Raji (cell line): ENCODE data around the gene ITM2B.

Experiments used
- POLR2A ChIP-seq: IDR thresholded peaks from 2 replicates; pipeline ENCODE4 v1.6.1; 2011; ENCODE audit warnings: low read depth, low read length, control low read depth; ENCODE audit not compliant: insufficient read depth

The ITM2B gene

DNA sequence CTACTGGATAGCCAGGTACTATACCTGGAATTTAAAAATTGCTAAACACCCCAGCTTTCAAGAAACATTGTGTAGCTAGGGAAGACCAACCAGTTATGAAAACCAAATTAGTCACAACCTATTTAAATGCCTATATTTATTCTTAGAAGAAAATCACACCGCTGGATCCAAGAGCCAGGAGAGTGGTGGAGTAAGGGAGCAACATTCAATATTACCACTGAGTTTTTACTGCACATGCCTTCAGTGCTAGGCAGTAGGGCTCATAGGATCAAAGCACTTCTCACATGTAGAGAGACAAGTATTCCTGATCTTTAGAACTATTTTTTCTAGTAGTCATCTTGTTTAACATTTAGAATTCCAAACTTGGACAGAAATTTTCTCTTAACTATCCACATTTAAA lies 11.2 kb downstream of the ITM2B start:
- TF ChIP-seq POLR2A, result no peak

DNA sequence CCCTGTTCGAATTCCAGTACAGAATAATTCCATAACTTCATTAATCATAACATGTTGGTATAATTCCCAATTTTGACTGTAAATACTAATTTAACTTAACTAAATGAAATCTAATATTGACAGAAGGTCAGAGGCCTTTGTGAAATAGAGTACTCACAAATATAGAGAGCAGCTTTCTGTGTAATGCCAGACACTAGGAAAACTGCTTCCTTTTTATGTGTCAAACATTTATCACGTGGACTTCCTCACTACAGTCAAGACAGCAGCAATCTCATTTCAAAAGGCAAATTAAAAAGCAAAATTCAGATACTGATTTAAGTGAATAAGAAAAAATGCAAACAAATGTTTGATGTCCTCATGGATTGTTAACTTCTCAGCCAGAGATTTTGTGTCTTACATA lies 13.1 kb downstream of the ITM2B start:
- TF ChIP-seq POLR2A, result no peak

DNA sequence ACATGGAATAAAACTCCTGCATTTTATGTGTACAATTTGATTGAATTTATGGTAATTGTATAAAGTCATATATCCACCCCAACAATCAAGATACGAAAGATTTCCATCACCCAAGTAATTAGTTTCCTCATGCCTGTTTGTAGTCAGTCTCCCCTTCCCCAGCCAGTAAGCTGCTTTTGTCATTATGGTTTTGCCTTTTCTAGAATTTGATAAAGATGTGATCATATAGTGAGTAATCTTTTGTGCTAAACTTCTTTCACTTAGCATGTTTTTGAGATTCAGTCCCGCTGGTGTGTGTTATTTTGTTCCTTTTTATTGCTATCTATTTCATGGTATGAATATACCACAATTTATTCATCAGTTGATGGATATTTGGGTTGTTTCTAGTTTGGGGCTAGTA lies 16.0 kb downstream of the ITM2B start:
- TF ChIP-seq POLR2A, result no peak

DNA sequence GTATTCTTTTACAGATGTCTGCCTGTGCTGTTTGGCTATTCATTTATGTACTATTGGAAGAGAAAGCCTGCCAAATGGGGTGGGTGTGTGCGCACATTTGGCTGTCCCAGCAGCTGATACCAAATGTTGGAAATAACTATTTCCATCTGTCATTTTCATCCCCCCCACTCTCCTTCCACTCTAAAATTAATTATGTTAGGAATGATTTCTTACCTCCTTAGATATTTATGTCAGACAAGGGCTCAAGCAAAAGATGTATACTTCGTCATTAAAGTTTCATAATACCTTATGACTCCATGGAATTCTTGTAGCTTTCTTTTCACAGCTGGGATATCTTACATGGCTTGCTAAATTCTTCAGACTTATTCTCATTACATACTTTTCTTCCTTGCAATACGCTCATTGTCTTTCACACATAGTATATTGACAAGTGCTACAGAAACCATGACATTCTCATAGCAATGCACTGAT lies 18.6 kb downstream of the ITM2B start:
- no peak for TF ChIP-seq POLR2A

DNA sequence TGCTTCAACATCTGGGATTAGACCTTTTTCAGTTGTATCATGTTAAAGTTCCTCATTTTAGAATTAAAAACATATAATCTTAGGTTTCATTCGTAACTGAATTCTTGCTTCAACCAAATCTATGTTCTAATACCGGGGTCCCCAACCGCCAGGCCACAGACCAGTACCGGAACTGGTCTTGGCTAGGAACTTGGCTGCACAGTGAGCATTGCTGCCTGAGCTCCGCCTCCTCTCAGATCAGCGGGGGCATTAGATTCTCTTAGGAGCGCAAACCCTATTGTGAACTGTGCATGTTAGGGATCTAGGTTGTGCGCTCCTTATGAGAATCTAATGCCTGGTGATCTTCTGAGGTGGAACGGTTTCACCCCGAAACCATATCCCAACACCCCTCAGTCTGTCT lies 19.2 kb downstream of the ITM2B start:
- TF ChIP-seq POLR2A, result no peak

DNA sequence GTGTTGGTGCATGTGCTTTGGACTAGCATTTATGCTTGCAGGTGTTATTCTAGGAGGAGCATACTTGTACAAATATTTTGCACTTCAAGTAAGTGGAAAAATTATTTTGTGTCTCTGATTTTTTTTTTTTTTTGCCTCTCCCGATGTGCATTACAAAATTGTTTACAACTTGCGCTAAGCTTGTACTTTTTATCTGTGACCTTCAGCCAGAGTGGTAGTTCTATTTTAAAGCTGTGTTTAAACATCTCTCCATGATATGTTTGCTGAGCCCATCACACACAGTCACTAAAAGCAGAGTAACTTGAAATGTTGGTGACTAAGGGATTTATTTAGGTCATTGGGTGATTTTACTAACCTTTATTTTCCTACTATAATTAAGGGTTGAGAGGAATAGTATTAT lies 20.8 kb downstream of the ITM2B start:
- no peak for TF ChIP-seq POLR2A

DNA sequence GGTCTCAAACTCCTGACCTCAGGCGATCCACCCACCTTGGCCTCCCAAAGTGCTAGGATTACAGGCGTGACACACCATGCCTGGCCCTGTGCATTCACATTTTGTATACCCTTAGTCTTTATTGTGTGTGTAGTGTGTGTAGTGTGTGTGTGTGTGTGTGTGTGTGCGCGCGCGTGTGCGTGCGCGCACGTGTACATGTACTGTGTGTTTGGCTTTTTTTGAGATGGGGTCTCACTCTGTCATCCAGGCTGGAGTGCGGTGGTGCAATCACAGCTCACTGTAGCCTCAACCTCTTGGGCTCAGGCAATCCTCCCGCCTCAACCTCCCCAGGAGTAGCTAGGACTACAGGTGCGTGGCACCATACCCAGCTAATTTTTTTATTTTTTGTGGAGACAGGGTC lies 22.1 kb downstream of the ITM2B start:
- no peak for TF ChIP-seq POLR2A

DNA sequence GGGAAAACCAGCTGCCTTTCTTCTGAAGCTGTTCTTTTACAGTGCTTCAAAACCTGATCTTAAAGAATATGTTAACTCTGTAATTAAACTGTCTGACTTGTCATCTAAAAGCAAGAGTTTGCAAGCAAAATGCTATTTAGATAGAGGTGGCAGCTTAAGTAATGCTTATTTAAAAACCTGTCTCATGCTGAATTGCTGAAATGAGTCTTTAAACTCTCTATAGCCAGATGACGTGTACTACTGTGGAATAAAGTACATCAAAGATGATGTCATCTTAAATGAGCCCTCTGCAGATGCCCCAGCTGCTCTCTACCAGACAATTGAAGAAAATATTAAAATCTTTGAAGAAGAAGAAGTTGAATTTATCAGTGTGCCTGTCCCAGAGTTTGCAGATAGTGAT lies 22.9 kb downstream of the ITM2B start:
- no peak for TF ChIP-seq POLR2A

DNA sequence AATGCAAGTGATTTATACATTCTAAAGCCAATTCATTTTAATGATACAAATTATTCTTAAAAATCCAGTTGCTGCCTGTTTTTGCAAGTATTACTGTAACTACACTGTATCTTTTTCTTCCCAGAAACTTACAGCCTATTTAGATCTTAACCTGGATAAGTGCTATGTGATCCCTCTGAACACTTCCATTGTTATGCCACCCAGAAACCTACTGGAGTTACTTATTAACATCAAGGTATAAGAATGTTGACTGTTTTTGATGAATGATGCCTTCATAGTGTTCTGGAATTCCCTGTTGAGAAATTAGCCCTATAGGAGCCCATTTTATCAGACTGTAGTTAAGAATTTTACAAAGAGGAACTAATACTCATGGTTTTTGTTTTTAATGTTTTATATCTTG lies 25.0 kb downstream of the ITM2B start:
- TF ChIP-seq POLR2A, result no peak

DNA sequence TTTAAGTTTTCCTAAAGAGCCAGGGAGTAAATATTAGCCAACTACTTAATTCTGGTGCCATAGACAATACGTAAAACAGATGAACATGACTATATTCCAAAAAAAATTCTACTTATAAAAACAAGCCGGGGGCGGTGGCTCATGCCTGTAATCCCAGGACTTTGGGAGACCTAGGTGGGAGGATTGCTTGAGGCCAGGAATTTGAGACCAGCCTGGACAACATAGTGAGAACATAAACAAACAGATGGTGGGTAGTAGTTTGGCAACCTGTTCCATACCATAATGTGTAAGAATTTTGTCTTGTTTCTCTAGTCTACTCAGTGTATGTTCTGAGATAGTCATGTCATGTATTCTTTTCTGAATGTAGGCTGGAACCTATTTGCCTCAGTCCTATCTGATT lies 25.4 kb downstream of the ITM2B start:
- no peak for TF ChIP-seq POLR2A

DNA sequence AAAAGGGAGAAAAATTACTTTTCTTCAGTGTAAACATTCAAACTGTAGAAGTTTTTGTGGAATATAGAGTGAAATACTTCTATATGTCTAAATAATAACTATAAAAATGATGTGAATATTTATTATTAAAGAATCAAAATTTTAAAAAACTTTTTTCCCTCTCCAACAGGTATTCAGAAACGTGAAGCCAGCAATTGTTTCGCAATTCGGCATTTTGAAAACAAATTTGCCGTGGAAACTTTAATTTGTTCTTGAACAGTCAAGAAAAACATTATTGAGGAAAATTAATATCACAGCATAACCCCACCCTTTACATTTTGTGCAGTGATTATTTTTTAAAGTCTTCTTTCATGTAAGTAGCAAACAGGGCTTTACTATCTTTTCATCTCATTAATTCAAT lies 28.0 kb downstream of the ITM2B start:
- no peak for TF ChIP-seq POLR2A

DNA sequence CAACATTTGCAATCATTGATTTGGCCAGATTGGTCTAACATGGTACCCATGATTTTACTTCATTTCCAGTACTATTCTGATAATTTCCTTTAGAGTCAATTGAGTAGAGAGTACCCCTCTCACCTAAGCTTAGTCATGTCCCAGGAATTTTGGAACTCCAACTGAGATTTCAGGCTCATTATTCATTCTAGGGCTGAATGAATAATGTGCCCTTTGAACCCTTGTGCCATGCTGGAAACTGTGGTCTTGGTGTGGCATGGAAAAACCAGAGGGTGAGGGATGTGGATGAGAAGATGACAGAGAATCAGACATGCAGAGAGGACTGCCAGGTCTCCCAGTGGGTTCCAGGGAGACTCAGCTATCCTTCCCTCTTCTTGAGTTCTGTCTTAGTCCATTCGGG lies 30.2 kb downstream of the ITM2B start:
- TF ChIP-seq POLR2A, result no peak

DNA sequence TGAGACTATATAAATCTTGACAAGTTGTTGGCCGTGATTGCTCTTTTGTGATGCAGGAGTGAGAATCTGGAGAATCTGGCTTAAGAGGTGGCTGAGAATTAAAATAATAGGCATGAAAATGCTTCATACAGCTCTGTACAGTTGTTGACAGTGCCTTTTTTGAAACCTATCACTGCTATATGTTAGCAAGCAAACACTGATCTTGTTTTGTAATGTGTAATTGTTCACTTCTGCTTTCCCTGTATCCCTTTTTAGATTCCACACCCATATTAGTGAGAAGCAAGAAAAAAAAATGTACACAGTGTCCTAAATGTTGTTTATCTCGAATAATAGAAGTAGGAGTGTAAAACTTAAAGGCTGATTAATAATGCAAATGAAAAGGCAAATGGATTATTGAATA lies 31.1 kb downstream of the ITM2B start:
- no peak for TF ChIP-seq POLR2A

DNA sequence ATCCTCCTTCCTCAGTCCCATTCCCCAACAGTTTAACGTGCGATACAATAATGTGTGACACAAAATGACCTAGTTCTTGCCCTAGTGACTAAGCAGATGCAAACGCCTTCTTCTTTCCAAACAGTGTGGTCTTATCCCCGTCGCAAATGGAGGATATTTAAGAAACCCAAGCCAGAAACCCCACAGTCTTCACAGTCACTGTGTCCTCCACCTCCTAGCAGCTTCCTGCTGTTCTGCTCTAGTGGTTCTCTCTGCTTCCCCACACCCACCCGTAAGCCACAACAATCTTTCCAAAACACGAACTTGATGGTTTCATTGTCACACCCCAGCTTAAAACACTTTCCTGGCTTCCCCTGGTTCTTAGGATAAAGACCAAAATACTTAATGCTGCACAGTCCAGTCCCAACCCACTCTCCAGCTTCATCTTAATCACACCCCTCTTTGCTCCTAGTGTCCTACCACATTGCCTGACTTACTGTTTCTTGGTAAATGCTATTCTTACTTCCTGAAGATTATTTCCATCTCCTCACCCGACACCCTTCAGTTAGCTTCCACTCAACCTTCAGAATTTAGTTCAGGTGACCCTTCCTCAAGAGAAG lies 32.3 kb downstream of the ITM2B start:
- no peak for TF ChIP-seq POLR2A

DNA sequence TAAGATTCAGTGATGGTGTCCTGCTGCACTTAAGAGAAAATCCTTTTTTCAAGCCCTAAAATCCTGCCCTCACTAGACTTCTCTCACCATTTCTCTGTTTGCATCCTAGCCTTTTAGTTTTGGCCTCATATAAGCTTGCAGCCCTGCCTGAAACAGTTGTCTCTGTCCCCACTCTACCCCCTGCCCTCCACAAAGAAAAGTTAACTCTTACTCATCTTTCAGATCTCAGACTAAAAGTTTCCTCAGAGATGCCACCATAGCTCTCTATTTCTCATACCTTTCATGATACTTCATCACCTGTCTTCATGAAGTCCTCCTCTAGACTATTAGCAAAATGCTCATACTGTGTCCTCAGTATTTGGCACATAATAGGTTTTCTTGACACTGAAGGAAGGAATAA lies 33.1 kb downstream of the ITM2B start:
- no peak for TF ChIP-seq POLR2A

DNA sequence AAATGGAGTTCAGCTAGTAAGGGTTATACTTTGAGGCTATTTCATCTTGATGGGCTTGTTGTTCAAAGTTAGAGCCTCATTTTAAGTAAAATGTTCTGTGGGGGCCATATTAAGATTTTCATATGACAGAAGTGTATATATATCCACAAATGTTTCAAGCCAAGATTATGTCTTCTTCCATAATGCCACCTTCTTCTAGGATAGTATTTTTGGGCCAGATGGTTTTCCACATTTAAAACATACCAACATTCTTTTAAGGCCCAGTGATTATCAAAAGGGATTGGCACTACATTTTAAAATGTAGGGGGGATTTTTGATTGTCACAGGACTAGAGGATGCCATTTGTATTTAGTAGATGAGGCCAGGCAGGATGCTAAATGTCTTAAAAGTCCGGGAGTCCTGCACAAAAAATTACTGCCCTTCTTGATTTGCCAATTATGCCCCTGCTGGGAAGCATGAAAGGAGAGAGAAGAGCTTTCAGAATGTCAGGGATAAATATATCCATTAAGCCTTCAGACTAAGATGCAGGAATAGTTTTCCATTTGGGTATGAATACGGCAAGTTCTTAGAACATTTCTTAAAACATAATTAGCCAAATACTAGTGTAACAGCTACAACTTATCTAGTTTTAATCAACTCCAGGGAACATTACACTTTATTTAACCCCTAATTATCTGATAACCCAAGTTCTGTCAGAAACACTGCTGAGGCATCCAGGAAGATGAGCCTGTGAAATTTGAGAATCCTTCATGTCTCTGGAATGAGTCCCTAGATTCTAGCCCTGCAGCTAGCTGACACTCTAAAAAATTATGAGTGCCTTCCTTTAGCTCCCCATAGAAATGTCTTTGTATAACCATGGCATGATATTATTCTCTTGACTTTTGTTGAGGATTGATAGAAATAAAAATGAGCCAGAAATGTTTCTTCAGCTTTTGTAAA lies 34.0 kb downstream of the ITM2B start:
- no peak for TF ChIP-seq POLR2A

DNA sequence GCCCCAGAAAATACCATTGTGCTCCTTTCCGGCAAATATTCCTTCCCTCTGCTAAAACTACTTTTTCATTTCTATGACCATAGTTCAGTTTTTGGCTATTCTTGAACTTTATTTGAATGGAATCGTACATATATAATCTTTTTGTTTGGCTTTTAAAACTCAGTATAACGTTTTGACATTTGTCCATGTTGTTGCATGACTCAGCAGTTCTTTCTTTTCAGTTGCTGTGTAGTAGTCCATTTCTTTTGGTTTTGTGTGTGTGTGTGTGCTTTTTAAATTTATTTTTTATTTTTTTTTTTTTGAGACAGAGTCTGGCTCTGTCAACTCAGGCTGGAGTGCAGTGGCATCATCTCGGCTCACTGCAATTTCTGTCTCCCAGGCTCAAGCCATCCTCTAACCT lies 35.0 kb downstream of the ITM2B start:
- no peak for TF ChIP-seq POLR2A

DNA sequence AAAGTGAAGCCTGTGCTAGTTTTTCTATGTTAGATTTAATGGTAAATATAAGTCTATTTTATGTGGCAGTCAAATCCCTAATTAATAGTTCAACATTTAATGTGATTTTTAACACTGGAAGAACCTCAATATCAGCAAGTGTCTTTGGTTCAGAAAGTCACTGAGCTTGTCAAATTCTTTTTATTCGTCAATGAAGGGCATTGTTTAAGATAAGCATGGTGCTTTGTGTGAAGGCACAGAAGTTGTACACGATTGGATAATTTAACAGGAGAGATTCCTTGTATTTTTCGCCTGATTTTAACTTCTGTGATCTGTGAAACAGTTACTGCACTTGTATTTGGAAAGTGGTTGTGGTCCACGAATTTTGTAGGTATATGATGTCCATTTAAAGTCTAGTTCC lies 40.3 kb downstream of the ITM2B start:
- TF ChIP-seq POLR2A, result no peak
